Kidney epithelial cell (primary cell): ENCODE results near the gene PLD1. TPM values are rescaled to one million over a fixed set of nuclear protein-coding genes. Genes with fewer than 3 reads are reported as not detected.
A peak's percentile ranks its signal among the peaks of the same experiment; 100 is the strongest.

Experiments used
- DNase-seq: peaks from one replicate; pipeline ENCODE4 v3.0.0-alpha.2; 2010; ENCODE audit warnings: low read depth
- H3K27me3 ChIP-seq: 2 replicates; pipeline ENCODE4 v1.6.0; 2011; ENCODE audit warnings: low read length; ENCODE audit not compliant: control insufficient read depth, insufficient read depth
- H3K36me3 ChIP-seq: 2 replicates; pipeline ENCODE4 v1.5.1; 2011; ENCODE audit warnings: low read length; ENCODE audit not compliant: control insufficient read depth, insufficient read depth
- H3K4me3 ChIP-seq: 2 replicates; pipeline ENCODE4 v1.5.1; 2011; ENCODE audit warnings: low read depth, mild to moderate bottlenecking, control low read depth, low read length
- total RNA-seq: library from RNA; depleted of rRNA; stranded (reverse); fragments of >200 nt; gene quantifications from 2 replicates; pipeline ENCODE4 v1.2.3, GENCODE V29; 2015
- TF ChIP-seq, protein P1 (sequence below): IDR thresholded peaks from 2 replicates; pipeline ENCODE4 v1.5.1; 2011; ENCODE audit warnings: mild to moderate bottlenecking, moderate library complexity, low read length, control low read depth, inconsistent platforms; ENCODE audit not compliant: insufficient read depth, poor library complexity, severe bottlenecking

The PLD1 gene
- total RNA-seq, 1 donor from 2014 or later: 5.8 TPM

- Histone ChIP-seq H3K4me3 (no peak overlapping the region), H3K36me3 (no peaks in the 10 kb centered on the region), H3K27me3 (no peaks in the 10 kb centered on the region)
- DNase-seq: no peak
- TF ChIP-seq, protein P1, sequence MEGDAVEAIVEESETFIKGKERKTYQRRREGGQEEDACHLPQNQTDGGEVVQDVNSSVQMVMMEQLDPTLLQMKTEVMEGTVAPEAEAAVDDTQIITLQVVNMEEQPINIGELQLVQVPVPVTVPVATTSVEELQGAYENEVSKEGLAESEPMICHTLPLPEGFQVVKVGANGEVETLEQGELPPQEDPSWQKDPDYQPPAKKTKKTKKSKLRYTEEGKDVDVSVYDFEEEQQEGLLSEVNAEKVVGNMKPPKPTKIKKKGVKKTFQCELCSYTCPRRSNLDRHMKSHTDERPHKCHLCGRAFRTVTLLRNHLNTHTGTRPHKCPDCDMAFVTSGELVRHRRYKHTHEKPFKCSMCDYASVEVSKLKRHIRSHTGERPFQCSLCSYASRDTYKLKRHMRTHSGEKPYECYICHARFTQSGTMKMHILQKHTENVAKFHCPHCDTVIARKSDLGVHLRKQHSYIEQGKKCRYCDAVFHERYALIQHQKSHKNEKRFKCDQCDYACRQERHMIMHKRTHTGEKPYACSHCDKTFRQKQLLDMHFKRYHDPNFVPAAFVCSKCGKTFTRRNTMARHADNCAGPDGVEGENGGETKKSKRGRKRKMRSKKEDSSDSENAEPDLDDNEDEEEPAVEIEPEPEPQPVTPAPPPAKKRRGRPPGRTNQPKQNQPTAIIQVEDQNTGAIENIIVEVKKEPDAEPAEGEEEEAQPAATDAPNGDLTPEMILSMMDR: peak; percentile 36
Observed at GRCh38 chr3:171704002-171704401, 106.3 kb downstream of the PLD1 start.

GRCh38 chr3:171703144-171703543 is 107.1 kb downstream of the PLD1 start:
- DNase-seq: no peak
- TF ChIP-seq, protein P1: no peak
- Histone ChIP-seq H3K27me3 (no peaks in the 10 kb centered on the region), H3K36me3 (no peaks in the 10 kb centered on the region), H3K4me3 (no peak overlapping the region)

- Histone ChIP-seq H3K27me3 (no peaks in the 10 kb centered on the region), H3K4me3 (no peak overlapping the region), H3K36me3 (no peaks in the 10 kb centered on the region)
- no peak for DNase-seq
- TF ChIP-seq, protein P1: no peak
Observed at GRCh38 chr3:171700653-171701052, 109.6 kb downstream of the PLD1 start.

GRCh38 chr3:171700157-171700556 is 110.1 kb downstream of the PLD1 start:
- TF ChIP-seq, protein P1: no peak
- Histone ChIP-seq H3K27me3 (no peaks in the 10 kb centered on the region), H3K36me3 (no peaks in the 10 kb centered on the region), H3K4me3 (no peak overlapping the region)
- DNase-seq: no peak

DNA sequence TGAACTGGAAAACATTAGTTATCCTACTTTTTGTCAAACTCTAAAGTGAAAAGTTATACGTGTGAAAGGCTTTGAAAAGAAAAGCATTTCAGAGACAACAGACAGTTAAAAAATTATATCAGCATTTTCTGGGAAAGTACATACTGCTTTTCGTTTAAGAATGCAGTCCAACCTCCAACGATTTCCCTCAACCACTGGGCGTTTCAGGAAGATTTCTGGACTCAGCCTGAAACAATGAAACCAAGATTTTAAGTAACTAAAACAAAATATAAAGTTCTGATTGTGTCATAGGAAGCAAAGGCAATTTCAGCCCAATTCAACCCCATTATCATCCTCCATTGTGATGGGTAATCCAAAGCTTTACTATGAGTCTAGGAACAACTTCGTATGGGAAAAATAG is 110.7 kb downstream of the PLD1 start:
- TF ChIP-seq, protein P1: no peak
- Histone ChIP-seq H3K27me3 (no peaks in the 10 kb centered on the region), H3K36me3 (no peaks in the 10 kb centered on the region), H3K4me3 (no peak overlapping the region)
- DNase-seq: no peak

DNA sequence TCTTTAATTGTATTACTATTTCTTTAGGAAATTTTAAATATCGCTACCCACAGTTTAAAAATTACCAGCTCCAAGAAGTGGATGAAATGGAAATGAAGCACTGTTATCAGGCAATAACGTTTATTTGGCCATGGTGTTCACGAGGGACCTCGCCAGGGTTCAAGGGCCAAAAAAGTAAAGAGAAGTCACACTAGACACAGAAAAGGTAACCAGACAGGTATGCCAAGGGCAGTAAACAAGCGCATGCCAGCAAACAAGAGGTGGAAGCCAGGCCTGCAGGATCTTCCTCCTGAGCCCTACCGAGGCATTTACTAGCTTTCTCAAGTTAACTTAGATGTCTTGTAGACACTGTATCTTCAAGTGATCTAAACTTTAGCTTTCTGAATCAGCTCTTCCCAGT is 113.5 kb downstream of the PLD1 start:
- Histone ChIP-seq H3K27me3 (no peaks in the 10 kb centered on the region), H3K4me3 (no peak overlapping the region), H3K36me3 (no peaks in the 10 kb centered on the region)
- DNase-seq: no peak
- TF ChIP-seq, protein P1: no peak
